HPDE6-E6E7 (cell line): ENCODE results near the gene KCTD18.

Experiments
- DNase-seq: peaks from one replicate; pipeline ENCODE4 v3.0.0; 2011; ENCODE audit warnings: missing footprints; ENCODE audit errors: extremely low spot score

The KCTD18 gene

DNA sequence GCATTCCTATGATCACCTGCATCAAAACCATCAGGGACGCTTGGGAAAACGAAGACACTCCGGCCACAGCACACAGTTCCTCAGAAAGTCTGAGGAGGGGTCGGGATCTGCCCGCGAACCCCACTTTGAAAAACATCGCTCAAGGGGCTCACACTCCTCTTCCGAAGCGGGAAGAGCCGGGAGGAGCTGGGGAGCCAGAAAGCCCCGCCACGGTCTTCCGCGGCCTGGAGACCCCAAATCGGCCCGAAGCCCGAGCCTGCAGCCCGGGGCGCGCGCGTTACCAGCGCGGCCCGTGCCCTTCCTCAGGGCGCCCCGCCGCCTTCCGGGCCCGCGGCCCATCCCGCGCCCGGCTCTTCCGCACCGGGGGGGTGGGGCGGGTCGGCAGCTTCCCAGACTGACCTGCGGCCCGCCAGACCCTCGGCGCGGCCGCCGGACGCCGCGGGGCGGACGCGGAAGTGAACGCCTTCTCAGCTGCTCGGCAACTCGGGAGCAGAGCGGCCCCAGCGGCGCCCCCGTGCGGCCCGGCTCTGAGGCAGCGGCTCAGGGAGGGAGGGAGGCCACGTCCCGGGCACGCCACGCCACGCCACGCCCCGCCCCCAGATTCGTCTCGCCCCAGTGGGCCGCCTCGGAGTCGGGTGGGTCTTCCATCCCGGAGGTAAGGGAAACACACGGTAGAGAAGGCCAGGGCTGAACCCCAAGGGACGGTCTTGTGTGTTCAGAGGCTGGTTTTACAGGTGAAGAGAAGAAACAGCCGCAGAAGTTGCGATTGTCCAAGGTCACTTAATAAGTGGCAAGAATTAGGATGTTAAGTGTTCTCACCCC, at the start of gene KCTD18:
Gene KCTD18 (minus strand): TSS at position 457 of the 822 bp plus-strand sequence. CDS start 3,052 bp downstream, outside the sequence.
- DNase-seq = peak; percentile 80

DNA sequence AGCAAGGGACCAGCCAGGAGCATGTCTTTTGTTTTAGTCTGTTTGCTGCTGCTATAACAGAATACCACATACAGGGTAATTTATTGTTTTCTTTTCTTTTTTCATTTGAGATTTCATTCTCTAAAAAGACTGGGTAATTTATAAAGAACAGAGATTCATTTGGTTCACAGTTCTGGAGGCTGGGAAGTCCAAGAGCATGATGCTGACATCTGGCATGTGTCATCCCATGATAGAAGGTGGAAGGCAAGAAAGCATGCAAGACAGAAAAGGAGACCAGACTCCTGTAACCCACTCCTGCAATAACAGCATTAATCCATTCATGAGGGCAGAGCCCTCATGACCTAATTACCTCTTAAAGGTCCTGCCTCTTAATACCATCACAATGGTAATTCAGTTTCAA, 30.9 kb upstream of the KCTD18 start:
- DNase-seq = no peak

DNA sequence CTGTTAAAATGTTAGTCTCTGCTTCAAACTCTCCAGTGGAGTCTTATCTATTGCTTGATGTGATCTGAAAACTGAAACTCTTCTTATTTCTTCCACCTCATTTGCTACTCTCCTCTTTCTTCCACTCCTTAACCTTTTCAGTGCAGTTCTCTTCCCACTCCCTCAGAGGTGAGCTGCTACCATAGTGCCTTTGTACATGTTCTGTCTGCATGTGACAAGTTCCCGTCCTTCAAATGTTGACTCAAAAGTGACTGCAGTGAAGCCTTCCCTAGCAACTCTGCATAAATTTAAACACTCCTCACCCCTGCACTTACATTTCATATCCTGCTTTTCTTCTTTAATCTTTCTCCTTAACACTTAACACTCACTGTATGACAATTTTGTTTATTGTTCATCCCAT, 28.3 kb upstream of the KCTD18 start:
- DNase-seq = no peak

GRCh38 chr2:200534572-200534971, 24.7 kb upstream of the KCTD18 start:
- no peak for DNase-seq

DNA sequence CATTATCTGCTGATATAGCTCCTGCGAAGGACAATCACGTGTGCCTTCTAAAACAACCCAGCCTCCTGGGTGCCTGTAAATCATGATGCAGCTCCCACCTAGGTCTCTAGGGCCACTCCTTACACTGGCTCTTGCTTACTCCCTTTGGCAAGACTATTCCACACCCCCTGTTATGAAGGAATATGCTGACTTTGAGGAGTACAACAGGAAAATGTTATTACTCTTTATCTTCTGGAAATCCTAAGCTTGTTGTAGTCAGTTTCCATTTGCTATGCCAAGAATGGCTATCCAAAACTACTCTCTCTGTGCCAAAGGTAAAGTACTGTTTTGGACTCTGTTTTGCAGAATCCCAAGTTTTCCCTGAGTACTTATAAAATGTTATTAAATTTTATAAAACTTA, 23.9 kb upstream of the KCTD18 start:
- DNase-seq = no peak

DNA sequence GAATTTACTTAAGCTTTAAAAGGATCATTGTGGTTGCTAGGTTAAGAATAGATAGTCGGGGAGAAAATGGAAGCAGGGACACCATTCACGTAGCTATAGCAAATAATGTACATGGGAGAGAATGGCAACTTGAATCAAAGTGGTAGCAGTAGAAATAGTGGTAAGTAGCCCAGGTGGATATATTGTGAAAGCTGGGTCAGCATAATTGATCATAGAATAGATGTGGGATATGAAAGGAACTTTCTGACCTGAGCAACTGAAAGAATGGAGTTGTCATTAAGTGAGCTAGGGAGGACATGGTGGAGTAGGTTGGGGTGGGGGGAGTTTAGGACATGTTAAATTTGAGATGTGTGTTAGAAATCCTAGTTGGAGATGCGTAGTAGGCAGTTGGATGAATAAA, 18.4 kb upstream of the KCTD18 start:
- DNase-seq = no peak

- peak; percentile 94 for DNase-seq
Measured at GRCh38 chr2:200525882-200526651, 16.2 kb upstream of the KCTD18 start, which contains the start of gene SGO2. Gene SGO2 (plus strand): TSS chr2:200526207. CDS start chr2:200532976, 6,769 bp downstream.

- no peak for DNase-seq
Measured at GRCh38 chr2:200525551-200525881, 15.6 kb upstream of the KCTD18 start.

DNA sequence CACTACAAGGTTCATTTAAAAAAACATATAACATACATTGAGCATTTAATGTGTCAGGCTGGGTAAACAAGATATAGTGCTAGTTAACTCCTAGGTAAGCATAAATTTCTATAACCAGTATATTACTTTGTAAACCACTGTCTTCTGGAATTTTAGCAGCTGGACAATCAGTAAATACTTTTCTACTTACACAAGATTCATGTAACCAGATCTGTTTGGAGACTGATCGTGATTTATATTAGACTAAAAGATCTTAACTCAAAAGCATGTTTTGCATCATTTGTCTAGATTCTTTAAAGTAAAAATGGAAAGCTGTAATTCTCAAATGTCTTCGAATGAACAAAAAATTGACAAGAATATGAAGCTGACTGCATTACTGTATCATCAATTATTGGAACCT, 15.2 kb upstream of the KCTD18 start:
- no peak for DNase-seq

GRCh38 chr2:200523604-200524003, 13.7 kb upstream of the KCTD18 start:
- no peak for DNase-seq

GRCh38 chr2:200523158-200523557, 13.3 kb upstream of the KCTD18 start:
- DNase-seq = peak; percentile 17

DNA sequence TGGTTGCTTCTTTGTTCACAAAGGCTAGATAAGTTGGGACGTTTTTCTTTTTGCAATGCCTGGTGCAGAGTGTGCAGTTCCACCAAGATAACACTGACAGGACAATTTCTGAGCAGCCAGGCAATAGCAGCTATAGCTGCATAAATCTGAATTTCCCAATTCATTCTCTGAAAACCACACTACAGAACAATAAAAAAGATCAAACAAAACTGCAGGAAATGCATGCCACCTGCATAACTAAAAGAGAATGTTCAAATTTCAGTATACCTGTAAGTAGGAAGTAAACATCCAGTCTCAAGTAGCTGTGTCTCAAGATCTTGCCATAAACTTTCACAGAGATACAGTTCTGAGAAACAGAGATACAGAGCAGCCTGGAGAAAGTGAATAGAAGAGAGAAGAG, 5.3 kb upstream of the KCTD18 start:
- no peak for DNase-seq

DNA sequence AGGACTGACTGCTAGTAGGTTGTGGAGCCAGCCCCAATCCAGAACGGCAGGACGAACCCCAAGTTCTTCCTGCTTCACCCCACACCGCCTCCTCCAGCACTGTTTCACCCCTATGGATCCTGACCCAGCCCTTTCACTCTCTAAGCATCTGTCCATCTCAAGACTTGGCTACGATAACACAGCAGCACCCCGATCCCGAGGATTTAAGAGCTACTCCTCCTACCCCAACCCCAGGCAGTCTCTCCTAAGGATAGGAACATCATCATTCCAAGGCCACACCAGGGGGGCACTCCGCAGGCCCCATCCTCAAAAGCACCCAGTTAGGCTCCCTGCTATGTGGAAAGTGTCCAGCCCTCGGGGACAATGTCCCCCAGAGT, 645 bp downstream of the KCTD18 start:
- peak; percentile 25 for DNase-seq

DNA sequence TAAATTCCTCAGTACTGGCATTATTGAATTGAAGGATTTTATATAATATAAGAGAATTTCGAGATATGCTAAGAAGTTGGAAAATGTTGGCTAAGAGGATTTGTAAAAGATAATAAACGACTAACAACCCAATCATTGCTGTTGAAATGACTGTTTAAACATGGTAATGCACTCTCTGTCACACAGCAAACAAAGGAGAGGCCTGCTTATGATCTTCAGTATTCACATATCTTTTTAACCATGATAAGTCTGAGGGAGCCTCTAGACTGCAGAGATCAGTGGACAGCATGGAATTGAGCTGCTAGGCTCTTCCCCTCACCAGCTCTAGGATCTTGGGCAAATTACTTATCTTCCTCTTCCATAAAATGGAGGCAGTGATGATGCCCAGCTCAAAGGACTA, 2.7 kb downstream of the KCTD18 start:
- no peak for DNase-seq

DNA sequence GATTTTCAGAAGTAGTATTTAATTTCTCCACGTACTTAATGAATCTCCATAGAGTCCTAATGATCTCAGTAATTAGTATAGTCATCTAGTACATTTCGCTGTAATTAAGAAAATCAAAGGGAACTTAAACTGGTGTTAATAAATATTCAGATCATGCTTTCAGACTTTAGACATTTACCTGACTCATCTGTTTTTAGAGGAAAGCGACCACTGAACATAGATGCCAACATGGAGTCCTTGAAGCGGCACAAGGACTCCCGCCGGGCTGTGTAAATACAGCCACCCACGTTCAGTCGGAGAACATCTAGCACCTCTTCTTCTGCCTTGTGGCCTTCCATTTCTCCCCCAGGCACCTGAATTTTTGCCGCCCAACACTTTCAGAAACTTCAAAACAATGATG, 3.2 kb downstream of the KCTD18 start:
- no peak for DNase-seq

DNA sequence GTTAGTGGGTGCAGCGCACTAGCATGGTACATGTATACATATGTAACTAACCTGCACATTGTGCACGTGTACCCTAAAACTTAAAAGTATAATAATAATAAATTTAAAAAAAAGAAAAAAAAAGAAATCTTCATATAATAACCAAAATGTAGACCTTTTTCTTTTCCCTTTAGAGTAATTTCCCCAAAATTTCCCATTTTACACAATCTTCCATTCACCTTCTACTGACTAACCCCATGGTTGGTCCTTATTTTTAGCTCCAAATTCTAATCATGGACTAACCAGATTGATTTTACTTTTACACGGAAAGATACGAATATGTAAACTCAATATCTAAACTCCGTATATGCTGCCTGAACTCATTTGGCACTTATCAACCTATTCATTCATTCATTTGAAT, 7.7 kb downstream of the KCTD18 start:
- no peak for DNase-seq

GRCh38 chr2:200498402-200499162, 11.3 kb downstream of the KCTD18 start:
- DNase-seq = no peak

GRCh38 chr2:200496696-200497095, 13.2 kb downstream of the KCTD18 start:
- no peak for DNase-seq

DNA sequence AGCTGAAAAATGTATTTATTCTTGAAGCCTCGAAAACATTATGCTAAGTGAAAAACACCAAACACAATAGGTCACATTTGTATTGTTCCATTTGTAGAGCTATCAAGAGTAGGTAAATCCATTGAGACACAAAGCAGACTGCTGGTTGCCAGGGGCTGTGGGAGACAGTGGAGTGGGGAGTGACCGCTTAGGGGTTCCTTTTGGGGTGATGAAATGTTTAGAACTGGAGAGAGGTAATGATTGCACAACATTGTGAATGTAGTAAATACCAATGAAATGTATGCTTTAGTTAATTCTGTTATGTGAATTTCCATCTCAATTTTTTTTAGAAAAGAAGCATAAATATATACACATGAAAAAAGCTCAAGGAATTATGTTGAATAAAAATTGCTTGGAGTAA, 15.8 kb downstream of the KCTD18 start:
- no peak for DNase-seq

DNA sequence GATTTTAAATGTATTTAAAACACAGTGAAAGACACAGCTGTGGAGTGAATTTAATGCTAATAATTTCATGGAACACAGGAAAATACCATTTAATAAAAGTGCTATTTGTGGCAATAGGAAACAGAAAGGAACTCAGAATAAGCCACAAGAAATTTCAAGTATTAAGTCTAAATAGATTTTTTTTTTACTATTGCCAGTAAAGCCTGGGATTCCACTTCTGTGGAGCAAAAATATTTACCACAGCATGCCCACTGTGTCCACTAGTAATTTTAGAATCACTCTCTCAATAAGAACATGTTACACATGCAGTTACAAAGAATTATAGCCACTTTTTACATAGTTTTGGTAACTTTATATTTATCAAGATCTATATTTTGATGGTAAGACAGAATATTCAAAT, 17.2 kb downstream of the KCTD18 start:
- no peak for DNase-seq

DNA sequence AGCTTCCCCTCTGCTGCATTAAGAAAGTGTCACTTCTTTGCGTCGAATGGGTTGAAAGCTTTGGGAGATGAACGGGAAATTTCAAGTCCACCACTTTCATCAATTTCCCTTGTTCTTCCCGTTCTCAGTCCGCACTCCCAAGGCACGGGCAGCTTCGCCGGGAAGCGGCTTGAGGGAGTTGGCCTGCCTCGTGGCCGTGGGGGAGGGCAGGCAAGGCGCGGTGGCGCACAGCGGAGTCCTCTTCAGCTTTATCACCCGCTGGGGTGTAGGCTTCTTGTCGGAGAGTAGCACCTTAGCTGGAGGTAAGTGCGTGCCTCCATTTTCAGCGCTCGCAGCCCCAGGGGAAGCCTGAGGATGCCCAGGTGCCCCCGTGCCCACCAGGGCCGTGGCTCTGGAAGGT, 19.9 kb downstream of the KCTD18 start:
- DNase-seq = no peak

- no peak for DNase-seq
Measured at GRCh38 chr2:200488169-200488568, 21.7 kb downstream of the KCTD18 start.
